HEK293T (cell line): Measurements from ENCODE around the gene TSEN15.
"Not testable (repeated sequence)": the region's sequence is repeated elsewhere in the genome, so short reads cannot be mapped to it uniquely, and the experiment has no call there.

Source experiments
- CTCF ChIA-PET: fragments of 350-600 bp; formaldehyde crosslinking; extraction: SDS; loops from one replicate; lab custom pipeline; 2021; ENCODE audit warnings: antibody characterized with exemption, inconsistent platforms; lab: Yijun Ruan, JAX
- POLR2A ChIA-PET: fragments of 350-600 bp; formaldehyde crosslinking; extraction: SDS; loops from one replicate; lab custom pipeline; 2020; ENCODE audit warnings: antibody characterized with exemption, inconsistent platforms; lab: Yijun Ruan, JAX
- DNase-seq: peaks from one replicate; pipeline ENCODE4 v3.0.0; 2012; ENCODE audit warnings: mixed read lengths; ENCODE audit errors: extremely low spot score
- ARNT ChIP-seq: fragments of 450-650 bp; IDR thresholded peaks from 2 replicates; pipeline ENCODE4 v1.6.1; 2017; ENCODE audit warnings: mild to moderate bottlenecking
- BHLHE40 ChIP-seq: fragments of 450-650 bp; IDR thresholded peaks from 2 replicates; pipeline ENCODE4 v1.6.1; 2016; ENCODE audit warnings: mild to moderate bottlenecking, moderate library complexity, borderline replicate concordance
- CTBP1 ChIP-seq: fragments of 450-650 bp; IDR thresholded peaks from 2 replicates; pipeline ENCODE4 v1.6.1; 2016; ENCODE audit warnings: borderline replicate concordance
- ELF4 ChIP-seq: fragments of 450-650 bp; IDR thresholded peaks from 2 replicates; pipeline ENCODE4 v1.6.1; 2017; ENCODE audit warnings: antibody characterized with exemption
- FOXA1 ChIP-seq: fragments of 450-650 bp; IDR thresholded peaks from 2 replicates; pipeline ENCODE4 v1.6.1; 2016; ENCODE audit warnings: mild to moderate bottlenecking
- FOXK2 ChIP-seq: fragments of 450-650 bp; IDR thresholded peaks from 2 replicates; pipeline ENCODE4 v1.6.1; 2016; ENCODE audit warnings: mild to moderate bottlenecking
- FOXM1 ChIP-seq: fragments of 450-650 bp; IDR thresholded peaks from 2 replicates; pipeline ENCODE4 v1.6.1; 2017; ENCODE audit warnings: mild to moderate bottlenecking, borderline replicate concordance
- HDGF ChIP-seq: fragments of 450-650 bp; IDR thresholded peaks from 2 replicates; pipeline ENCODE4 v1.6.1; 2017; ENCODE audit warnings: antibody characterized with exemption, borderline replicate concordance
- L3MBTL2 ChIP-seq: fragments of 450-650 bp; conservative IDR thresholded peaks from 2 replicates; pipeline ENCODE4 v1.6.1; 2016; ENCODE audit warnings: mild to moderate bottlenecking
- LEF1 ChIP-seq: fragments of 450-650 bp; IDR thresholded peaks from 2 replicates; pipeline ENCODE4 v1.6.1; 2017; ENCODE audit warnings: mild to moderate bottlenecking, borderline replicate concordance
- NFRKB ChIP-seq: fragments of 450-650 bp; IDR thresholded peaks from 2 replicates; pipeline ENCODE4 v1.6.1; 2016; ENCODE audit warnings: mild to moderate bottlenecking, moderate library complexity
- PKNOX1 ChIP-seq: fragments of 450-650 bp; IDR thresholded peaks from 2 replicates; pipeline ENCODE4 v1.6.1; 2016
- SP1 ChIP-seq: fragments of 450-650 bp; IDR thresholded peaks from 2 replicates; pipeline ENCODE4 v1.6.1; 2017
- SUZ12 ChIP-seq: fragments of 450-650 bp; IDR thresholded peaks from 2 replicates; pipeline ENCODE4 v1.6.1; 2016; ENCODE audit warnings: mild to moderate bottlenecking
- TARDBP ChIP-seq: fragments of 450-650 bp; IDR thresholded peaks from 2 replicates; pipeline ENCODE4 v1.6.1; 2016
- ZNF384 ChIP-seq: fragments of 450-650 bp; IDR thresholded peaks from 2 replicates; pipeline ENCODE4 v1.6.1; 2016

Gene TSEN15

GRCh38 chr1:184096005-184096404 is 44.5 kb downstream of the TSEN15 start:
- DNase-seq = no peak
- TF ChIP-seq TARDBP (no peak), L3MBTL2 (no peak), ZNF384 (no peak), FOXK2 (no peak), LEF1 (no peak), ARNT (no peak), BHLHE40 (no peak), ELF4 (no peak)
- CTCF ChIA-PET = no interaction called here
- POLR2A ChIA-PET = no interaction called here

- DNase-seq, POLR2A ChIA-PET, CTCF ChIA-PET: not testable (repeated sequence)
These were observed 45.0 kb downstream of the TSEN15 start for GRCh38 chr1:184096580-184096979.

GRCh38 chr1:184101141-184101540 is 49.6 kb downstream of the TSEN15 start:
- TF ChIP-seq ARNT (no peak), SP1 (no peak), BHLHE40 (no peak), TARDBP (no peak), ELF4 (no peak), PKNOX1 (no peak), ZNF384 (no peak), LEF1 (no peak), FOXK2 (no peak), FOXM1 (no peak), L3MBTL2 (no peak), HDGF (no peak), SUZ12 (no peak), NFRKB (no peak)
- ChIA-PET CTCF (no interaction called here), POLR2A (no interaction called here)
- DNase-seq = no peak

- ChIA-PET POLR2A (no interaction called here), CTCF (no interaction called here)
- TF ChIP-seq BHLHE40 (no peak), ARNT (no peak), PKNOX1 (no peak), L3MBTL2 (no peak), FOXA1 (no peak), SUZ12 (no peak), LEF1 (no peak), ELF4 (no peak), FOXK2 (no peak), ZNF384 (no peak)
- DNase-seq = no peak
These were observed 50.0 kb downstream of the TSEN15 start for GRCh38 chr1:184101571-184101970.

- TF ChIP-seq PKNOX1 = no peak
- TF ChIP-seq FOXK2 = no peak
- no peak for TF ChIP-seq LEF1
- TF ChIP-seq BHLHE40 = no peak
- no peak for TF ChIP-seq NFRKB
- TF ChIP-seq L3MBTL2 = no peak
- TF ChIP-seq ARNT = no peak
- no peak for TF ChIP-seq TARDBP
- TF ChIP-seq CTBP1 = no peak
- TF ChIP-seq ELF4 = no peak
- CTCF ChIA-PET = no interaction called here
- POLR2A ChIA-PET = no interaction called here
- no peak for DNase-seq
These were observed 59.0 kb downstream of the TSEN15 start for GRCh38 chr1:184110272-184111204.

GRCh38 chr1:184112176-184112948 is 60.8 kb downstream of the TSEN15 start:
- TF ChIP-seq HDGF (no peak), FOXA1 (no peak), ELF4 (no peak), CTBP1 (no peak)
- ChIA-PET POLR2A (no interaction called here), CTCF (no interaction called here)
- no peak for DNase-seq
